ENCODE data around the gene ATG9B.

DNA sequence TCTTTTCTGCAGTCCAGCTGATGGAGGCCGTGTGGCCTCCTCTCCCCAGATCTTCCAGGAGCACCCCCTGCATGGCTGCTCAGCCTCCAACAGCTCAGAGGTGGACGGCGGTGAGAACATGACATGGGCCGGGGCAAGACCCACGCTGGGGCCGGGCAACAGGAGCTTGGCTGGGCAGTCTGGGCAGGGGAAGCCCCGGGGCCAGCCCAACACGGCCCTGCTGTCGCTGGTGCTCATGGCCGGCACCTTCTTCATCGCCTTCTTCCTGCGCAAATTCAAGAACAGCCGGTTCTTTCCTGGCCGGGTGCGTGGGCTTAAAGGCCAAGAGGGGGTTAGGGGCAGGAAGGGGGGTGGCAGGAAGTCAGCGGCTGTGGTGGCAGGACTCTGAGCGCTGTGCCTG is 49.7 kb upstream of the ATG9B start:
- TF ChIP-seq, protein P1, sequence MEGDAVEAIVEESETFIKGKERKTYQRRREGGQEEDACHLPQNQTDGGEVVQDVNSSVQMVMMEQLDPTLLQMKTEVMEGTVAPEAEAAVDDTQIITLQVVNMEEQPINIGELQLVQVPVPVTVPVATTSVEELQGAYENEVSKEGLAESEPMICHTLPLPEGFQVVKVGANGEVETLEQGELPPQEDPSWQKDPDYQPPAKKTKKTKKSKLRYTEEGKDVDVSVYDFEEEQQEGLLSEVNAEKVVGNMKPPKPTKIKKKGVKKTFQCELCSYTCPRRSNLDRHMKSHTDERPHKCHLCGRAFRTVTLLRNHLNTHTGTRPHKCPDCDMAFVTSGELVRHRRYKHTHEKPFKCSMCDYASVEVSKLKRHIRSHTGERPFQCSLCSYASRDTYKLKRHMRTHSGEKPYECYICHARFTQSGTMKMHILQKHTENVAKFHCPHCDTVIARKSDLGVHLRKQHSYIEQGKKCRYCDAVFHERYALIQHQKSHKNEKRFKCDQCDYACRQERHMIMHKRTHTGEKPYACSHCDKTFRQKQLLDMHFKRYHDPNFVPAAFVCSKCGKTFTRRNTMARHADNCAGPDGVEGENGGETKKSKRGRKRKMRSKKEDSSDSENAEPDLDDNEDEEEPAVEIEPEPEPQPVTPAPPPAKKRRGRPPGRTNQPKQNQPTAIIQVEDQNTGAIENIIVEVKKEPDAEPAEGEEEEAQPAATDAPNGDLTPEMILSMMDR (conservative IDR thresholded peaks at IDR 0.05 in 1 of 2, IDR thresholded peaks at IDR 0.05 in 1 of 2; ENCODE audit: low read depth in 1 of 2, low read length in 2 of 2): no peak
- no peak for TF ChIP-seq EZH2 (IDR thresholded peaks at IDR 0.05; ENCODE audit: low read length, missing control alignments)

All from fibroblast of lung (primary cell).